Measurements from ENCODE around the gene POLRMT. TPM values are rescaled to one million over a fixed set of nuclear protein-coding genes. Genes with fewer than 3 reads are reported as not detected.

POLRMT gene
- total RNA-seq, 1 donor from 2014 or later: 14.1 TPM

DNA sequence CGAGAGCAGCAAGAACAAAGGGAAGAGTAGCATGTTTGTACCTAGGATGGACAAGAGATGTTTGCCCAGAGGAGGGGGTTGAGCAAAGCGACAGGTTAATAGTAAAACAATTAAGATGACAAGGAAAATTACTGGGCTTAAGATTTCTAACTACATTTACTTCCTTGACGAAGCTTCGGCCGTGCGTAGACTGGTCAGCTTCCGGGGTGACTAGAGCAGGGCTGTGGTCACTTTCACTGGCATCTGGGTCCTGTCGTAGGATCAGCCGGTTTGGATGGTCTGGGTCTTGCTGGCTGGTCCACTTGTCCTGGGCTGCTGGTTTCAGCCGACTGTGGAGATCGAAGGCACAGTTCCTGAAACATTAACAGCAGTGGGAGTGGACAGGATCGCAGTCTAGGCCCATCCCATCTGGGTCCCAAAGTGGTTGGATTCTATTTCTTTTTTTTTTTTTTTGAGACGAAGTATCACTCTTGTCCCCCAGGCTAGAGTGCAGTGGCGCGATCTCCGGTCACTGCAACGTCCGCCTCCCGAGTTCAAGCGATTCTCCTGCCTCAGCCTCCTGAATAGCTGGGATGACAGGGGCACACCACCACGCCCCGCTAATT is 65.9 kb downstream of the POLRMT start:
- Histone ChIP-seq H3K79me2 (ENCODE audit: low read depth) (peaks cover under 1% of the 10 kb centered on the region), H3K4me1 (no peaks in the 10 kb centered on the region), H3K27ac (no peak overlapping the region), H2AFZ (replicated peaks) (no peak overlapping the region), H3F3A (ENCODE audit: low read depth) (peaks cover 20% of the 10 kb centered on the region), H3K27me3 (peaks cover 8% of the 10 kb centered on the region), H3K9ac (no peak overlapping the region), H3K36me3 (no peaks in the 10 kb centered on the region), H3K9me3 (ENCODE audit: low read depth) (no peaks in the 10 kb centered on the region), H3K4me3 (no peak overlapping the region), H3K4me2 (no peak overlapping the region), H4K20me1 (ENCODE audit: low read depth) (no peaks in the 10 kb centered on the region)
- Mint-ChIP-seq H3K9me3 (peaks cover 22% of the 10 kb centered on the region), H3K36me3 (peaks cover 26% of the 10 kb centered on the region), H3K4me1 (peaks cover 13% of the 10 kb centered on the region), H3K4me3 (no peak overlapping the region), H3K27ac (peak overlapping the region; percentile 74), H3K27me3 (ENCODE audit: insufficient read depth, low read depth) (peaks cover 13% of the 10 kb centered on the region)
- DNase-seq (ENCODE audit: low spot score): no peak
- TF ChIP-seq EZH2 (IDR thresholded peaks at IDR 0.05) (no peak), EZH2phosphoT487 (IDR thresholded peaks at IDR 0.05) (no peak)
- TF ChIP-seq, protein P1, sequence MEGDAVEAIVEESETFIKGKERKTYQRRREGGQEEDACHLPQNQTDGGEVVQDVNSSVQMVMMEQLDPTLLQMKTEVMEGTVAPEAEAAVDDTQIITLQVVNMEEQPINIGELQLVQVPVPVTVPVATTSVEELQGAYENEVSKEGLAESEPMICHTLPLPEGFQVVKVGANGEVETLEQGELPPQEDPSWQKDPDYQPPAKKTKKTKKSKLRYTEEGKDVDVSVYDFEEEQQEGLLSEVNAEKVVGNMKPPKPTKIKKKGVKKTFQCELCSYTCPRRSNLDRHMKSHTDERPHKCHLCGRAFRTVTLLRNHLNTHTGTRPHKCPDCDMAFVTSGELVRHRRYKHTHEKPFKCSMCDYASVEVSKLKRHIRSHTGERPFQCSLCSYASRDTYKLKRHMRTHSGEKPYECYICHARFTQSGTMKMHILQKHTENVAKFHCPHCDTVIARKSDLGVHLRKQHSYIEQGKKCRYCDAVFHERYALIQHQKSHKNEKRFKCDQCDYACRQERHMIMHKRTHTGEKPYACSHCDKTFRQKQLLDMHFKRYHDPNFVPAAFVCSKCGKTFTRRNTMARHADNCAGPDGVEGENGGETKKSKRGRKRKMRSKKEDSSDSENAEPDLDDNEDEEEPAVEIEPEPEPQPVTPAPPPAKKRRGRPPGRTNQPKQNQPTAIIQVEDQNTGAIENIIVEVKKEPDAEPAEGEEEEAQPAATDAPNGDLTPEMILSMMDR (IDR thresholded peaks at IDR 0.05): no peak

Other genes with a start within 250 kb of the POLRMT start
- 2.3 and 18.6 TPM in 2 replicates for gene C2CD4C, start 224.4 kb downstream of the POLRMT start, total RNA-seq (ENCODE audit: low replicate concordance)
- 3.2 and 15.9 TPM in 2 replicates for gene SHC2, start 172.5 kb downstream of the POLRMT start, total RNA-seq (ENCODE audit: low replicate concordance)
- gene MADCAM1, start 137.1 kb downstream of the POLRMT start, total RNA-seq (ENCODE audit: low replicate concordance): 0.09 TPM in 1 of 2 replicates, not detected in the other
- gene TPGS1, start 126.0 kb downstream of the POLRMT start, total RNA-seq (ENCODE audit: low replicate concordance): 9.4 and 31.1 TPM in 2 replicates
- gene CDC34, start 101.8 kb downstream of the POLRMT start, total RNA-seq (ENCODE audit: low replicate concordance): 42.5 and 92.6 TPM in 2 replicates
- not detected in 2 replicates for gene GZMM, start 89.5 kb downstream of the POLRMT start, total RNA-seq (ENCODE audit: low replicate concordance)
- gene BSG, start 60.9 kb downstream of the POLRMT start, total RNA-seq (ENCODE audit: low replicate concordance): 330 and 913 TPM in 2 replicates
- gene HCN2, start 43.7 kb downstream of the POLRMT start, total RNA-seq (ENCODE audit: low replicate concordance): 0.06 TPM in 1 of 2 replicates, not detected in the other
- 0.37 TPM in 1 of 2 replicates, not detected in the other for gene FGF22, start 6.3 kb upstream of the POLRMT start, total RNA-seq (ENCODE audit: low replicate concordance)
- 9.7 and 50.9 TPM in 2 replicates for gene RNF126, start 29.7 kb upstream of the POLRMT start, total RNA-seq (ENCODE audit: low replicate concordance)
- gene FSTL3, start 42.9 kb upstream of the POLRMT start, total RNA-seq (ENCODE audit: low replicate concordance): 2.4 and 21.9 TPM in 2 replicates
- not detected in 2 replicates for gene PRSS57, start 61.9 kb upstream of the POLRMT start, total RNA-seq (ENCODE audit: low replicate concordance)
- 13.9 and 40.7 TPM in 2 replicates for gene PALM, start 75.4 kb upstream of the POLRMT start, total RNA-seq (ENCODE audit: low replicate concordance)
- gene MISP, start 117.6 kb upstream of the POLRMT start, total RNA-seq (ENCODE audit: low replicate concordance): not detected in 2 replicates
- 237 and 543 TPM in 2 replicates for gene PTBP1, start 163.9 kb upstream of the POLRMT start, total RNA-seq (ENCODE audit: low replicate concordance)
- 15.6 and 91.6 TPM in 2 replicates for gene PLPPR3, start 188.4 kb upstream of the POLRMT start, total RNA-seq (ENCODE audit: low replicate concordance)
- 1.0 and 2.0 TPM in 2 replicates for gene AZU1, start 194.3 kb upstream of the POLRMT start, total RNA-seq (ENCODE audit: low replicate concordance)
- 0.28 TPM in 1 of 2 replicates, not detected in the other for gene PRTN3, start 207.5 kb upstream of the POLRMT start, total RNA-seq (ENCODE audit: low replicate concordance)
- gene ELANE, start 218.8 kb upstream of the POLRMT start, total RNA-seq (ENCODE audit: low replicate concordance): not detected in 2 replicates
- 0.90 TPM in 1 of 2 replicates, not detected in the other for gene CFD, start 226.1 kb upstream of the POLRMT start, total RNA-seq (ENCODE audit: low replicate concordance)

Data from neural progenitor cell (in vitro differentiated cells).